Neural progenitor cell (in vitro differentiated cells): ENCODE data around the gene IL36G.

Experiments used
- CTCF ChIP-seq: fragments of 200-600 bp; sonication (generic); IDR thresholded peaks from 2 replicates; pipeline ENCODE4 v1.5.1; 2017; ENCODE audit warnings: antibody characterized with exemption, mild to moderate bottlenecking
- EZH2 ChIP-seq: fragments of 200-600 bp; sonication (generic); IDR thresholded peaks from 2 replicates; pipeline ENCODE4 v1.6.1; 2017; ENCODE audit warnings: antibody characterized with exemption, mild to moderate bottlenecking, moderate library complexity
- EZH2phosphoT487 ChIP-seq: fragments of 200-600 bp; sonication (generic); IDR thresholded peaks from 2 replicates; pipeline ENCODE4 v1.6.1; 2017; ENCODE audit warnings: antibody characterized with exemption

- TF ChIP-seq EZH2 = no peak
- TF ChIP-seq CTCF = no peak
- no peak for TF ChIP-seq EZH2phosphoT487
Observed at GRCh38 chr2:113028112-113028511, 50.3 kb downstream of the IL36G start.
